ENCODE measurements around the gene ASCC3. TPM values are rescaled to one million over a fixed set of nuclear protein-coding genes. Genes with fewer than 3 reads are reported as not detected.

ASCC3 gene
- total RNA-seq, 4 donors from 2014 or later = 18.1 to 26.3 (median 22.5) TPM

- no peak for TF ChIP-seq CTCF (IDR thresholded peaks at IDR 0.05; ENCODE audit: low read depth)
Measured at GRCh38 chr6:100614933-100615332, 266.2 kb downstream of the ASCC3 start.

GRCh38 chr6:100614386-100614785 lies 266.7 kb downstream of the ASCC3 start:
- TF ChIP-seq CTCF (IDR thresholded peaks at IDR 0.05; ENCODE audit: low read depth) = no peak

- no peak for TF ChIP-seq CTCF (IDR thresholded peaks at IDR 0.05; ENCODE audit: low read depth)
Measured at GRCh38 chr6:100613656-100614055, 267.5 kb downstream of the ASCC3 start.

- no peak for TF ChIP-seq CTCF (IDR thresholded peaks at IDR 0.05; ENCODE audit: low read depth)
Measured at GRCh38 chr6:100612094-100612493, 269.0 kb downstream of the ASCC3 start.

- no peak for TF ChIP-seq CTCF (IDR thresholded peaks at IDR 0.05; ENCODE audit: low read depth)
Measured at GRCh38 chr6:100599088-100599770, 281.9 kb downstream of the ASCC3 start.

GRCh38 chr6:100595456-100595855 lies 285.7 kb downstream of the ASCC3 start:
- no peak for TF ChIP-seq CTCF (IDR thresholded peaks at IDR 0.05; ENCODE audit: low read depth)

GRCh38 chr6:100593522-100593921 lies 287.6 kb downstream of the ASCC3 start:
- no peak for TF ChIP-seq CTCF (IDR thresholded peaks at IDR 0.05; ENCODE audit: low read depth)
